Activated CD4-positive, alpha-beta T cell treated with anti-CD3 and anti-CD28 coated beads for 36 hours (primary cell): ENCODE measurements around the gene NCOA1. TPM values are rescaled to one million over a fixed set of nuclear protein-coding genes. Genes with fewer than 3 reads are reported as not detected.

ENCODE experiments used
- ATAC-seq: fragments of 200-7000 bp; cut with Tn5 transposase; one replicate; pipeline ENCODE4 v1.10.0; 2021; ENCODE audit warnings: mild to moderate bottlenecking, moderate library complexity
- CTCF ChIA-PET: fragments of 350-600 bp; sonication (Branson Sonifier 250); formaldehyde crosslinking; loops from one replicate; lab custom pipeline; 2021; ENCODE audit warnings: antibody characterized with exemption; lab: Charles Lee
- POLR2A ChIA-PET: fragments of 350-600 bp; sonication (Branson Sonifier 250); formaldehyde crosslinking; loops from one replicate; lab custom pipeline; 2021; ENCODE audit warnings: antibody characterized with exemption, inconsistent platforms; lab: Charles Lee
- DNase-seq: peaks from one replicate; pipeline ENCODE4 v3.0.0-alpha.2; 2020
- H3K27ac Mint-ChIP-seq: one replicate; pipeline ENCODE4 v1.8.0; 2021; ENCODE audit warnings: mixed read lengths
- H3K27me3 Mint-ChIP-seq: one replicate; pipeline ENCODE4 v1.8.0; 2021; ENCODE audit warnings: mixed read lengths
- H3K36me3 Mint-ChIP-seq: one replicate; pipeline ENCODE4 v1.8.0; 2021; ENCODE audit warnings: low read depth, mixed read lengths
- H3K4me1 Mint-ChIP-seq: one replicate; pipeline ENCODE4 v1.8.0; 2021; ENCODE audit warnings: mixed read lengths
- H3K4me3 Mint-ChIP-seq: one replicate; pipeline ENCODE4 v1.8.0; 2021; ENCODE audit warnings: mild to moderate bottlenecking, moderate library complexity, mixed read lengths
- H3K9me3 Mint-ChIP-seq: one replicate; pipeline ENCODE4 v1.8.0; 2021; ENCODE audit warnings: low read depth, mixed read lengths
- intact Hi-C, 2 experiments: fragments of 100-400 bp; cut with DNase I in 1 of 2; cut with micrococcal nuclease in 1 of 2; formaldehyde crosslinking; loops; one replicate each; pipeline versions ENCODE4 v1.14.2 to v1.15.1; 2022 to 2024; cut with DNase I, micrococcal nuclease
- total RNA-seq, 2 experiments: library from RNA; stranded (reverse); gene quantifications; one replicate each; pipeline ENCODE4 v1.2.3, GENCODE V29; 2021

The NCOA1 gene
- total RNA-seq, 2 experiments from 2014 or later: 20.6 to 29.3 TPM

DNA sequence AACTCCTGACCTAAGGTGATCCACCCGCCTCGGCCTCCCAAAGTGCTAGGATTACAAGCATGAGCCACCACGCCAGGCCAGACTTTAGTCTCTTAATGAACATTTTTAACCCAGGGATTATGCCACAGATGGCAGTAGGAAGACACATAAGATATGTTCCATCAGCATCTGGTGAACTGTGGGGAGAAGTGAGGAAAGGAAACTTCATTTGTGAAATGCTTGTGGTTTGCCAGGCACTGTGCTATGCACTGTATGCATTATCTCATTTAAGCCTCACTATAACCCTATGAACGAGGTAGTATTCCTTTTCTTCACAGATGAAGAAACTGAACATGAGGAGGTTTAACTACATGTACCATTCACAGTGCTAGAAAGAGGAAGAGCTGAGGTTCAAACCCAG lies 272.8 kb downstream of the NCOA1 start:
- intact Hi-C loops: no loop called here
- no peak overlapping the region for H3K27ac Mint-ChIP-seq
- no peak overlapping the region for H3K4me3 Mint-ChIP-seq
- ATAC-seq (no peak), DNase-seq (no peak)
- H3K36me3 Mint-ChIP-seq: peaks cover 17% of the 10 kb centered on the region
- POLR2A ChIA-PET: no interaction called here
- no peaks in the 10 kb centered on the region for H3K9me3 Mint-ChIP-seq
- peaks cover 7% of the 10 kb centered on the region for H3K4me1 Mint-ChIP-seq
- CTCF ChIA-PET: no interaction called here
- H3K27me3 Mint-ChIP-seq: no peaks in the 10 kb centered on the region

DNA sequence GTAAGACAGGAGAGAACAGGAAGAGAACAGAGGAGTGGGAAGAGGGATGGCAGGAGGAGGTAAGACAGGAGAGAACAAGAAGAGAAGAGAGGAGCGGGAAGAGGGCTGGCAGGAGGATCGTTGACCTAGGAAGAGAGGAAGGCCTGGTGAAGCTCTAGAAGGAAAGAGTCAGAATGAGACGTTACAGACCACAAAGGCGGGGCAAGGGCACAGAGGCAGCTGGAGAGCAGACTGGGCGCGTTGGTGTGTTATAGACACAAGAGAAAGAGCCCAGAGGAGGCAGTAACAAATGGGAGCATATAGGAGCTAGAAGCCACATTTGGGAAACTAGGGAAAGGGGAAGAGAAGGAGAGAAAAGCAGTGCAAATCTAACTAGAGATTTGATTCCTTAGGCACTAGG lies 275.6 kb downstream of the NCOA1 start:
- CTCF ChIA-PET: interaction anchor here (0.6 to 2.0 kb wide), 3 partner anchors 10 to 628 kb away, joined by 3 to 8 read pairs (median 6); no protein-coding TSS in a partner anchor
- peak; percentile 47 for DNase-seq

GRCh38 chr2:24768013-24768412 lies 277.0 kb downstream of the NCOA1 start:
- Mint-ChIP-seq H3K27ac (no peak overlapping the region), H3K4me1 (peaks cover 7% of the 10 kb centered on the region), H3K27me3 (no peaks in the 10 kb centered on the region), H3K36me3 (peaks cover 12% of the 10 kb centered on the region), H3K4me3 (no peak overlapping the region), H3K9me3 (no peaks in the 10 kb centered on the region)
- ChIA-PET CTCF (interaction anchor here (1.0 to 1.3 kb wide), 3 partner anchors 11 to 60 kb away, joined by 3 to 6 read pairs (median 3); no protein-coding TSS in a partner anchor), POLR2A (interaction anchor here (0.6 kb wide), 1 partner anchor 86 kb away, joined by 7 read pairs; no protein-coding TSS in a partner anchor)
- DNase-seq: no peak
- intact Hi-C loops: no loop called here
- no peak for ATAC-seq

More for the DNA sequence above, 275.6 kb downstream of the NCOA1 start:
- Mint-ChIP-seq H3K4me3 (no peak overlapping the region), H3K9me3 (no peaks in the 10 kb centered on the region), H3K27ac (peak overlapping the region; percentile 37), H3K36me3 (peaks cover 13% of the 10 kb centered on the region), H3K4me1 (peaks cover 7% of the 10 kb centered on the region), H3K27me3 (no peaks in the 10 kb centered on the region)
- peak; percentile 47 for ATAC-seq
- POLR2A ChIA-PET: no interaction called here
- intact Hi-C loops: no loop called here

DNA sequence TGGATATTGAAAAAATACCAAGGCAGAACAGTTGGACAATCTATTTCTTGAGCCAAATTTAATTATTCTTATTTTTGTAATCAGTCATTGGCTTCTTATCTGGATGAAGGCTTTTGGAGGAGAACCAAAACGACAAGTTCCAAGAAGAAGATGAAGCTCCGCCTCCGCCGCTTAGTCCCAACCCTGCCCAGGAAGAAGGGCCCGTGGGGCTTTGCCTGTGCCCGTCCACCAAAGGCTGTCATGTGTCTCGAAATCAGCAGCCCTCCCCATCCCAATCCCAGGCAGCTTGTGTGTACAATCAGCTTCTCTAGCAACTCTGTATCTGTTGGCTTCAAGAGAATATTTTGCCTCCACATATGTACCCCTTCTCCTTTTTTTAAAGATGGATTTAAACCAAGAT lies 277.5 kb downstream of the NCOA1 start:
- ATAC-seq: no peak
- CTCF ChIA-PET: interaction anchor here (1.2 to 1.5 kb wide), 3 partner anchors 11 to 358 kb away, joined by 3 to 6 read pairs (median 5); no protein-coding TSS in a partner anchor
- no peaks in the 10 kb centered on the region for H3K27me3 Mint-ChIP-seq
- no peaks in the 10 kb centered on the region for H3K9me3 Mint-ChIP-seq
- no peak for DNase-seq
- peaks cover 12% of the 10 kb centered on the region for H3K36me3 Mint-ChIP-seq
- POLR2A ChIA-PET: interaction anchor here (0.6 kb wide), 2 partner anchors 85 to 310 kb away, joined by 5 to 7 read pairs; no protein-coding TSS in a partner anchor
- no peak overlapping the region for H3K27ac Mint-ChIP-seq
- H3K4me1 Mint-ChIP-seq: peaks cover 7% of the 10 kb centered on the region
- H3K4me3 Mint-ChIP-seq: no peak overlapping the region
- intact Hi-C loops: no loop called here

GRCh38 chr2:24771061-24771460 lies 280.0 kb downstream of the NCOA1 start:
- no peak overlapping the region for H3K4me3 Mint-ChIP-seq
- CTCF ChIA-PET: interaction anchor here (0.8 kb wide), 1 partner anchor 24 kb away, joined by 3 read pairs; no protein-coding TSS in a partner anchor
- H3K4me1 Mint-ChIP-seq: peaks cover 7% of the 10 kb centered on the region
- no peak for DNase-seq
- intact Hi-C loops: no loop called here
- POLR2A ChIA-PET: no interaction called here
- H3K9me3 Mint-ChIP-seq: no peaks in the 10 kb centered on the region
- no peaks in the 10 kb centered on the region for H3K27me3 Mint-ChIP-seq
- no peak for ATAC-seq
- H3K36me3 Mint-ChIP-seq: peaks cover 4% of the 10 kb centered on the region
- H3K27ac Mint-ChIP-seq: no peak overlapping the region

GRCh38 chr2:24771764-24772586 lies 280.9 kb downstream of the NCOA1 start:
- Mint-ChIP-seq H3K9me3 (no peaks in the 10 kb centered on the region), H3K4me1 (no peaks in the 10 kb centered on the region), H3K27me3 (no peaks in the 10 kb centered on the region), H3K27ac (no peak overlapping the region), H3K4me3 (no peak overlapping the region), H3K36me3 (peaks cover 4% of the 10 kb centered on the region)
- ATAC-seq: no peak
- intact Hi-C loops: no loop called here
- ChIA-PET CTCF (interaction anchor here (0.5 to 0.7 kb wide), 3 partner anchors 10 to 1542 kb away, joined by 3 read pairs; no protein-coding TSS in a partner anchor), POLR2A (no interaction called here)
- DNase-seq: no peak

DNA sequence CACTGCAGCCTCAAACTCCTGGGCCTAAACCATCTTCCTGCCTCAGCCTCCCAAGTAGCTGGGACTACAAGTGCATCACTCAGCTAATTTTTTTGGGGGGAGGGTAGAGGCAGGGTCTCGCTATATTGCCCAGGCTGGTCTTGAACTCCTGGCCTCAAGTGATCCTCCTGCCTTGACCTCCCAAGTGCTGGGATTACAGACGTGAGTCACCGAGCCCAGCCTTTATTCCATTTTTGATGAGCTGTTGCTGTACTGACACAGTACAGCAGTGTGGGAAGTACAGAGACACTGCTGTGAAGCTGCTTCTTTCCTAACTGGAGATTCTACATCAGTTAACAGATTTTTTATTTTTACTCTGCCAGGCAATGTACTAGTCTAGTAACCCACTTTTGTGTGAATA lies 283.3 kb downstream of the NCOA1 start:
- H3K27ac Mint-ChIP-seq: no peak overlapping the region
- no peaks in the 10 kb centered on the region for H3K4me1 Mint-ChIP-seq
- no peak overlapping the region for H3K4me3 Mint-ChIP-seq
- DNase-seq (no peak), ATAC-seq (no peak)
- ChIA-PET CTCF (interaction anchor here (1.4 kb wide), 1 partner anchor 364 kb away, joined by 3 read pairs; no protein-coding TSS in a partner anchor), POLR2A (no interaction called here)
- intact Hi-C loops: no loop called here
- H3K36me3 Mint-ChIP-seq: no peaks in the 10 kb centered on the region
- H3K27me3 Mint-ChIP-seq: no peaks in the 10 kb centered on the region
- H3K9me3 Mint-ChIP-seq: no peaks in the 10 kb centered on the region

- DNase-seq: no peak
- Mint-ChIP-seq H3K9me3 (no peaks in the 10 kb centered on the region), H3K4me3 (no peak overlapping the region), H3K27ac (no peak overlapping the region), H3K36me3 (no peaks in the 10 kb centered on the region), H3K27me3 (peaks cover 2% of the 10 kb centered on the region), H3K4me1 (no peaks in the 10 kb centered on the region)
- intact Hi-C loops: no loop called here
- ChIA-PET CTCF (interaction anchor here (1.0 to 1.8 kb wide), 3 partner anchors 10 to 49 kb away, joined by 3 to 8 read pairs (median 6); partner anchors contain the start of genes CENPO and PTRHD1), POLR2A (no interaction called here)
- no peak for ATAC-seq
Observed at GRCh38 chr2:24779116-24779515, 288.1 kb downstream of the NCOA1 start.

GRCh38 chr2:24783641-24784040 lies 292.6 kb downstream of the NCOA1 start:
- Mint-ChIP-seq H3K27ac (no peak overlapping the region), H3K36me3 (no peaks in the 10 kb centered on the region), H3K4me3 (no peak overlapping the region), H3K4me1 (no peaks in the 10 kb centered on the region), H3K9me3 (no peaks in the 10 kb centered on the region), H3K27me3 (peaks cover 2% of the 10 kb centered on the region)
- no peak for DNase-seq
- POLR2A ChIA-PET: interaction anchor here (0.6 kb wide), 1 partner anchor 14 kb away, joined by 3 read pairs; no protein-coding TSS in a partner anchor
- CTCF ChIA-PET: interaction anchor here (1.0 to 1.4 kb wide), 3 partner anchors 9 to 373 kb away, joined by 3 to 4 read pairs (median 3); no protein-coding TSS in a partner anchor
- intact Hi-C loops: no loop called here
- no peak for ATAC-seq

DNA sequence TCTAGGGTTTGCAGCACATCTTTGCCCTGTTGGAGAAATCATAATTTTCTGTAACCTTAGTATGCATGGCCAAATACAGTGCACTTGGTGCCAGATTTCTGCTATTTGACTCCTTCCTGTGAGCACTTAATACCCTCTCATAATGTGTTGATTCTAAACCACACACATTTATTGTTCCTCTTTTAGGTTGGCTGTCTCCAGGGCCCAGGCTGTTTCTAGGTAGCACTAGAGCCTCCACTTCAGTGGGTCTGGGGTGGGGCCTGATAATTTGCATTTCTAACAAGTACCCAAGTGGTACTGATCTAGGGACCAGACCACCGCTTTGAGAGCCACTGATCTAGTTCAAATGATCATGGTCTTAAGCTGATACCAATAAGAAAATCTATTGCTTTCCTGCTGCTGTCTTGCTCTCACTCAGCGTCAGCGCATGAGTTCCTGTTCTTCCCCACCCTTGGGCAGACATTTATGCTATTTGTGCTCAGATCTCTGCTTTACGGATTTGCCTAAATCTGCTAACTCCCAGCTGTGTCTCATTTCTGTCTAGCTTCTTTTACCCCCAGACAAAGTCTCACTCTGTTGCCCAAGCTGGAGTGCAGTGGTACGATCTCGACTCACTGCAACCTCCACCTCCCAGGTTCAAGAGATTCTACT lies 294.7 kb downstream of the NCOA1 start:
- Mint-ChIP-seq H3K9me3 (no peaks in the 10 kb centered on the region), H3K4me1 (no peaks in the 10 kb centered on the region), H3K36me3 (peaks cover 3% of the 10 kb centered on the region), H3K27me3 (peaks cover 2% of the 10 kb centered on the region), H3K4me3 (no peak overlapping the region), H3K27ac (no peak overlapping the region)
- ChIA-PET POLR2A (no interaction called here), CTCF (no interaction called here)
- ATAC-seq: no peak
- no peak for DNase-seq
- intact Hi-C loops: no loop called here

- Mint-ChIP-seq H3K27ac (no peak overlapping the region), H3K4me1 (peaks cover 4% of the 10 kb centered on the region), H3K27me3 (peaks cover 2% of the 10 kb centered on the region), H3K36me3 (peaks cover 3% of the 10 kb centered on the region), H3K9me3 (no peaks in the 10 kb centered on the region), H3K4me3 (no peak overlapping the region)
- CTCF ChIA-PET: no interaction called here
- ATAC-seq (no peak), DNase-seq (no peak)
- POLR2A ChIA-PET: no interaction called here
- intact Hi-C loops: no loop called here
Observed at GRCh38 chr2:24787532-24787931, 296.5 kb downstream of the NCOA1 start.
